HepG2 (cell line): Measurements from ENCODE around the gene VEZT. TPM values are rescaled to one million over a fixed set of nuclear protein-coding genes. Genes with fewer than 3 reads are reported as not detected.

Source experiments
- AGO1 ChIP-seq: fragments of 200-400 bp; formaldehyde crosslinking; IDR thresholded peaks from 2 replicates; pipeline ENCODE4 v1.6.1; 2017; ENCODE audit warnings: mild to moderate bottlenecking, low read depth, low read length, moderate library complexity; ENCODE audit not compliant: poor library complexity, severe bottlenecking
- BCL6 ChIP-seq: IDR thresholded peaks from 2 replicates; pipeline ENCODE4 v1.6.1; 2016; ENCODE audit warnings: missing genetic modification reagents, missing compliant biosample characterization
- CBX5 ChIP-seq: sonication (generic); formaldehyde crosslinking; IDR thresholded peaks from 2 replicates; pipeline ENCODE4 v1.4.0; 2020; ENCODE audit warnings: missing genetic modification reagents, borderline replicate concordance
- ELF1 ChIP-seq: sonication (generic); formaldehyde crosslinking; IDR thresholded peaks from 2 replicates; pipeline ENCODE4 v1.4.0; 2020; ENCODE audit warnings: missing genetic modification reagents
- MAF1 ChIP-seq: sonication (generic); formaldehyde crosslinking; IDR thresholded peaks from 2 replicates; pipeline ENCODE4 v1.5.0; 2020; ENCODE audit warnings: missing genetic modification reagents, borderline replicate concordance
- MIXL1 ChIP-seq: IDR thresholded peaks from 2 replicates; pipeline ENCODE4 v1.6.1; 2016
- NFKBIZ ChIP-seq: IDR thresholded peaks from 2 replicates; pipeline ENCODE4 v1.6.1; 2018; ENCODE audit warnings: missing genetic modification reagents, missing compliant biosample characterization
- PHF8 ChIP-seq: sonication (generic); formaldehyde crosslinking; IDR thresholded peaks from 2 replicates; pipeline ENCODE4 v1.5.0; 2020; ENCODE audit warnings: missing genetic modification reagents
- RFX1 ChIP-seq: fragments of 450-650 bp; IDR thresholded peaks from 2 replicates; pipeline ENCODE4 v1.6.1; 2017
- RNF2 ChIP-seq: fragments of 450-650 bp; conservative IDR thresholded peaks from 2 replicates; pipeline ENCODE4 v1.6.1; 2016; ENCODE audit warnings: low read depth
- SMAD3 ChIP-seq: sonication (generic); formaldehyde crosslinking; IDR thresholded peaks from 2 replicates; pipeline ENCODE4 v1.4.0; 2020; ENCODE audit warnings: missing genetic modification reagents
- SNRNP70 ChIP-seq: fragments of 200-400 bp; formaldehyde crosslinking; IDR thresholded peaks from 2 replicates; pipeline ENCODE4 v1.6.1; 2017; ENCODE audit warnings: mild to moderate bottlenecking, low read depth, low read length, moderate library complexity
- SOX13 ChIP-seq, 3 experiments: fragments of 450-650 bp in 1 of 3; sonication (generic) in 1 of 3; formaldehyde crosslinking in 1 of 3; IDR thresholded peaks in 2 of 3; conservative IDR thresholded peaks in 1 of 3; 2 replicates each; pipeline versions ENCODE4 v1.5.0 to v1.6.1; 2016 to 2020; ENCODE audit warnings: antibody characterized with exemption in 1 of 3, mild to moderate bottlenecking in 1 of 3, missing compliant biosample characterization in 1 of 3, missing genetic modification reagents in 1 of 3, moderate library complexity in 1 of 3
- TBP ChIP-seq: sonication (generic); formaldehyde crosslinking; IDR thresholded peaks from 2 replicates; pipeline ENCODE4 v1.5.0; 2020; ENCODE audit warnings: missing genetic modification reagents
- XRCC5 ChIP-seq: fragments of 200-400 bp; formaldehyde crosslinking; optimal IDR thresholded peaks from 2 replicates; pipeline ENCODE3; 2017; ENCODE audit warnings: mild to moderate bottlenecking, low read length
- ZFP36 ChIP-seq: fragments of 150-350 bp; IDR thresholded peaks from 2 replicates; pipeline ENCODE4 v1.6.1; 2018; ENCODE audit warnings: borderline replicate concordance, low read length, low read depth; ENCODE audit not compliant: partially characterized antibody
- ZNF264 ChIP-seq: sonication (generic); formaldehyde crosslinking; IDR thresholded peaks from 2 replicates; pipeline ENCODE4 v1.4.0; 2020; ENCODE audit warnings: missing genetic modification reagents
- ZNF614 ChIP-seq: IDR thresholded peaks from 2 replicates; pipeline ENCODE4 v1.6.1; 2018; ENCODE audit warnings: missing biosample characterization, missing genetic modification reagents, inconsistent platforms, borderline replicate concordance
- ZNF782 ChIP-seq: sonication (generic); formaldehyde crosslinking; IDR thresholded peaks from 2 replicates; pipeline ENCODE4 v1.4.0; 2020; ENCODE audit warnings: missing genetic modification reagents, mild to moderate bottlenecking, borderline replicate concordance
- polyA plus RNA-seq, 8 experiments: library from polyadenylated mRNA; depleted of rRNA in 3 of 8; stranded (reverse) in 7 of 8; unstranded in 1 of 8; fragments of >200 nt; fragmentation: Illumina TruSeq in 4 of 8; extraction: Trizol in 4 of 8; gene quantifications; 2 replicates each; pipeline versions ENCODE4 v1.2.1 to v1.2.3, GENCODE V29; 2011 to 2016; ENCODE audit warnings: low read depth in 4 of 8, missing spikeins in 1 of 8, mixed read lengths in 1 of 8; ENCODE audit not compliant: insufficient read depth in 1 of 8
- total RNA-seq, 5 experiments: library from RNA; depleted of rRNA; stranded (reverse); fragments of >200 nt; fragmentation: Illumina TruSeq; extraction: Trizol; gene quantifications; 2 replicates each; pipeline ENCODE4 v1.2.3, GENCODE V29; 2016; ENCODE audit warnings: low read depth in 1 of 5
- TF ChIP-seq, protein P1 (sequence below): sonication (generic); formaldehyde crosslinking; IDR thresholded peaks from 2 replicates; pipeline ENCODE4 v1.4.0; 2020; ENCODE audit warnings: missing genetic modification reagents
- TF ChIP-seq, protein P2 (sequence below): sonication (generic); formaldehyde crosslinking; IDR thresholded peaks from 2 replicates; pipeline ENCODE4 v1.5.0; 2020; ENCODE audit warnings: missing genetic modification reagents
- TF ChIP-seq, protein P3 (sequence below): sonication (generic); formaldehyde crosslinking; IDR thresholded peaks from 2 replicates; pipeline ENCODE4 v1.4.0; 2020; ENCODE audit warnings: missing genetic modification reagents, borderline replicate concordance
- TF ChIP-seq, protein P4 (sequence below), 2 experiments: sonication (generic) in 1 of 2; formaldehyde crosslinking in 1 of 2; IDR thresholded peaks; 2 replicates each; pipeline versions ENCODE4 v1.4.0 to v1.6.1; 2018 to 2020; ENCODE audit warnings: missing genetic modification reagents in 2 of 2, borderline replicate concordance in 1 of 2, low read depth in 1 of 2, mild to moderate bottlenecking in 1 of 2, missing biosample characterization in 1 of 2

VEZT gene
- total and polyA plus RNA-seq, 2 of the 13 experiments (the other 11 are each of a cell fraction or from before 2014, with no cell fraction given), result 35.5 to 51.6 TPM

DNA sequence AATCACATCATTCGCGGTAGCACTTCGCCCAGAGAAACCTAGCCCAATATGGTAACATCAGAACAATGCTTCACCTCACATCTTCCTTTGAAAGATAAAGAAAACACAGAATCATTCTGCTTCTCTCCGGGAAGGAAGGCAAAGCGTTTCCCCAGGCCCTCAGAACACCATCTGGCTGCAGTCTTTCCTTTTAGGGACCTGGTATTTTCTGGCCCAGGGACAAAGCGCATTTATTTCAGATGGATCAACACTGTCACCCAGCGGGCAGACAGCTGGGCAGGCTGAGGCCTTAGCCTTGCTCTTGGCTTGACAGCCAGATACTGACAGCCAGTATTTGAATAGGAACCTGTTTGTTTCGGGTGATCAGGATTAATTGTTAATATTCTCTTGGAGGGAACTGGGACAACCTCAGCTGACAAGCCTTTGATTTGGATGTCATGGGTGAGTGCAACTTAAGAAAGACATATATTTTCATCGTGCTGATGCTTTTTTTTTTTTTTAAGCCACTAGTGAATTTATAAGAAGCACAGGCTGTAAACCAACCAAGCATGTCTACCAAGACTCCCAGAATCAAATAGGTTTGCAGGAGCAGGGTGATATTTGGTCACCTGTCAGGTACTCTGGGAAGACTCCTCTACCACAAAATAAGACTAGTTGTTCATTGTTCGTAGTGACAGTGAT lies 118.9 kb downstream of the VEZT start (continued):
- TF ChIP-seq ZNF782 (CRISPR knock-in tag) (no peak), AGO1 (no peak), MAF1 (no peak), XRCC5 (peak; percentile 76), RFX1 (no peak), ZFP36 (no peak), ZNF614 (CRISPR knock-in tag) (peak; percentile 58; the same call in 1 of the 2 replicates), RNF2 (no peak), SOX13 (IDR thresholded peaks at IDR 0.05) (no peak), SOX13 (CRISPR knock-in tag; conservative IDR thresholded peaks at IDR 0.05 in 1 of 2, IDR thresholded peaks at IDR 0.05 in 1 of 2) (peak in 1 of 2 experiments; percentile 43; a peak in 1 of 4 replicates), SNRNP70 (no peak), SMAD3 (CRISPR knock-in tag) (peak; percentile 72; the same call in 1 of the 2 replicates), NFKBIZ (CRISPR knock-in tag) (0 out of 2 replicates have a peak, but pooled peaks have one; percentile 28), ZNF264 (no peak), BCL6 (CRISPR knock-in tag) (peak; percentile 17; the same call in 1 of the 2 replicates), MIXL1 (CRISPR knock-in tag) (peak; percentile 48; the same call in 1 of the 2 replicates), TBP (0 out of 2 replicates have a peak, but pooled peaks have one; percentile 31), ELF1 (CRISPR knock-in tag) (no peak), CBX5 (CRISPR knock-in tag) (peak; percentile 63; the same call in 1 of the 2 replicates), PHF8 (no peak)
- TF ChIP-seq, protein P1, sequence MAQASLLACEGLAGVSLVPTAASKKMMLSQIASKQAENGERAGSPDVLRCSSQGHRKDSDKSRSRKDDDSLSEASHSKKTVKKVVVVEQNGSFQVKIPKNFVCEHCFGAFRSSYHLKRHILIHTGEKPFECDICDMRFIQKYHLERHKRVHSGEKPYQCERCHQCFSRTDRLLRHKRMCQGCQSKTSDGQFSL (CRISPR knock-in tag), result no peak
- TF ChIP-seq, protein P2, sequence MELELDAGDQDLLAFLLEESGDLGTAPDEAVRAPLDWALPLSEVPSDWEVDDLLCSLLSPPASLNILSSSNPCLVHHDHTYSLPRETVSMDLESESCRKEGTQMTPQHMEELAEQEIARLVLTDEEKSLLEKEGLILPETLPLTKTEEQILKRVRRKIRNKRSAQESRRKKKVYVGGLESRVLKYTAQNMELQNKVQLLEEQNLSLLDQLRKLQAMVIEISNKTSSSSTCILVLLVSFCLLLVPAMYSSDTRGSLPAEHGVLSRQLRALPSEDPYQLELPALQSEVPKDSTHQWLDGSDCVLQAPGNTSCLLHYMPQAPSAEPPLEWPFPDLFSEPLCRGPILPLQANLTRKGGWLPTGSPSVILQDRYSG, result no peak
- TF ChIP-seq, protein P3, sequence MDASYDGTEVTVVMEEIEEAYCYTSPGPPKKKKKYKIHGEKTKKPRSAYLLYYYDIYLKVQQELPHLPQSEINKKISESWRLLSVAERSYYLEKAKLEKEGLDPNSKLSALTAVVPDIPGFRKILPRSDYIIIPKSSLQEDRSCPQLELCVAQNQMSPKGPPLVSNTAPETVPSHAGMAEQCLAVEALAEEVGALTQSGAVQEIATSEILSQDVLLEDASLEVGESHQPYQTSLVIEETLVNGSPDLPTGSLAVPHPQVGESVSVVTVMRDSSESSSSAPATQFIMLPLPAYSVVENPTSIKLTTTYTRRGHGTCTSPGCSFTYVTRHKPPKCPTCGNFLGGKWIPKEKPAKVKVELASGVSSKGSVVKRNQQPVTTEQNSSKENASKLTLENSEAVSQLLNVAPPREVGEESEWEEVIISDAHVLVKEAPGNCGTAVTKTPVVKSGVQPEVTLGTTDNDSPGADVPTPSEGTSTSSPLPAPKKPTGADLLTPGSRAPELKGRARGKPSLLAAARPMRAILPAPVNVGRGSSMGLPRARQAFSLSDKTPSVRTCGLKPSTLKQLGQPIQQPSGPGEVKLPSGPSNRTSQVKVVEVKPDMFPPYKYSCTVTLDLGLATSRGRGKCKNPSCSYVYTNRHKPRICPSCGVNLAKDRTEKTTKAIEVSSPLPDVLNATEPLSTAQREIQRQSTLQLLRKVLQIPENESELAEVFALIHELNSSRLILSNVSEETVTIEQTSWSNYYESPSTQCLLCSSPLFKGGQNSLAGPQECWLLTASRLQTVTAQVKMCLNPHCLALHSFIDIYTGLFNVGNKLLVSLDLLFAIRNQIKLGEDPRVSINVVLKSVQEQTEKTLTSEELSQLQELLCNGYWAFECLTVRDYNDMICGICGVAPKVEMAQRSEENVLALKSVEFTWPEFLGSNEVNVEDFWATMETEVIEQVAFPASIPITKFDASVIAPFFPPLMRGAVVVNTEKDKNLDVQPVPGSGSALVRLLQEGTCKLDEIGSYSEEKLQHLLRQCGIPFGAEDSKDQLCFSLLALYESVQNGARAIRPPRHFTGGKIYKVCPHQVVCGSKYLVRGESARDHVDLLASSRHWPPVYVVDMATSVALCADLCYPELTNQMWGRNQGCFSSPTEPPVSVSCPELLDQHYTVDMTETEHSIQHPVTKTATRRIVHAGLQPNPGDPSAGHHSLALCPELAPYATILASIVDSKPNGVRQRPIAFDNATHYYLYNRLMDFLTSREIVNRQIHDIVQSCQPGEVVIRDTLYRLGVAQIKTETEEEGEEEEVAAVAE (CRISPR knock-in tag), result no peak
- TF ChIP-seq, protein P4, sequence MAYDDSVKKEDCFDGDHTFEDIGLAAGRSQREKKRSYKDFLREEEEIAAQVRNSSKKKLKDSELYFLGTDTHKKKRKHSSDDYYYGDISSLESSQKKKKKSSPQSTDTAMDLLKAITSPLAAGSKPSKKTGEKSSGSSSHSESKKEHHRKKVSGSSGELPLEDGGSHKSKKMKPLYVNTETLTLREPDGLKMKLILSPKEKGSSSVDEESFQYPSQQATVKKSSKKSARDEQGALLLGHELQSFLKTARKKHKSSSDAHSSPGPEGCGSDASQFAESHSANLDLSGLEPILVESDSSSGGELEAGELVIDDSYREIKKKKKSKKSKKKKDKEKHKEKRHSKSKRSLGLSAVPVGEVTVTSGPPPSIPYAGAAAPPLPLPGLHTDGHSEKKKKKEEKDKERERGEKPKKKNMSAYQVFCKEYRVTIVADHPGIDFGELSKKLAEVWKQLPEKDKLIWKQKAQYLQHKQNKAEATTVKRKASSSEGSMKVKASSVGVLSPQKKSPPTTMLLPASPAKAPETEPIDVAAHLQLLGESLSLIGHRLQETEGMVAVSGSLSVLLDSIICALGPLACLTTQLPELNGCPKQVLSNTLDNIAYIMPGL (CRISPR knock-in tag; IDR thresholded peaks at IDR 0.05; ENCODE audit: borderline replicate concordance in 1 of 2, low read depth in 1 of 2), result peak; percentile 55 to 73; a peak in 2 of 4 replicates
